IMR-90 (cell line): ENCODE results near the gene RPS25. TPM values are rescaled to one million over a fixed set of nuclear protein-coding genes. Genes with fewer than 3 reads are reported as not detected.
"Not testable (repeated sequence)": the region's sequence is repeated elsewhere in the genome, so short reads cannot be mapped to it uniquely, and the experiment has no call there.

Source experiments
- ATAC-seq: fragments of 200-7000 bp; cut with Tn5 transposase; 2 replicates; pipeline ENCODE4 v1.9.1; 2020; ENCODE audit warnings: low read depth, mild to moderate bottlenecking, moderate library complexity
- BruUV-seq: library from RNA; stranded (reverse); fragments of 400-500 nt; replicated peaks from 2 replicates; lab custom pipeline; 2021; lab: Mats Ljungman, UMichigan
- CTCF ChIA-PET: fragments of 300-600 bp; formaldehyde crosslinking; extraction: SDS; loops from one replicate; lab custom pipeline; 2021; ENCODE audit warnings: antibody characterized with exemption; lab: Yijun Ruan, JAX
- POLR2A ChIA-PET: fragments of 300-600 bp; sonication (Branson Sonifier 250); formaldehyde crosslinking; loops from one replicate; lab custom pipeline; 2022; ENCODE audit warnings: antibody characterized with exemption; ENCODE audit not compliant: unreplicated experiment; lab: Charles Lee
- DNase-seq: peaks from one replicate; pipeline ENCODE4 v3.0.0; 2013
- H2AFZ ChIP-seq: replicated peaks from 2 replicates; pipeline ENCODE3; 2013; ENCODE audit warnings: low read length, mild to moderate bottlenecking; ENCODE audit not compliant: poor library complexity
- H2AK5ac ChIP-seq: 2 replicates; pipeline ENCODE4 v1.6.1; 2013; ENCODE audit warnings: low read depth, low read length, inconsistent platforms
- H2AK9ac ChIP-seq: replicated peaks from 2 replicates; pipeline ENCODE3; 2013; ENCODE audit warnings: mild to moderate bottlenecking, low read depth, low read length, moderate library complexity; ENCODE audit not compliant: poor library complexity
- H2BK120ac ChIP-seq: 2 replicates; pipeline ENCODE4 v1.6.1; 2013; ENCODE audit warnings: low read depth, low read length, inconsistent platforms
- H2BK15ac ChIP-seq: 3 replicates; pipeline ENCODE4 v1.6.1; 2013; ENCODE audit warnings: low read depth, low read length, inconsistent platforms
- H2BK20ac ChIP-seq: 2 replicates; pipeline ENCODE4 v1.6.1; 2013; ENCODE audit warnings: low read depth, mild to moderate bottlenecking, inconsistent platforms, low read length, moderate library complexity
- H2BK5ac ChIP-seq: 2 replicates; pipeline ENCODE4 v1.6.1; 2013; ENCODE audit warnings: mild to moderate bottlenecking, low read depth, low read length, inconsistent platforms; ENCODE audit not compliant: poor library complexity, severe bottlenecking
- H3K14ac ChIP-seq: replicated peaks from 2 replicates; pipeline ENCODE4 v1.6.1; 2013; ENCODE audit warnings: low read depth, low read length, inconsistent platforms
- H3K18ac ChIP-seq: 2 replicates; pipeline ENCODE4 v1.6.1; 2013; ENCODE audit warnings: low read depth, low read length, control low read depth
- H3K23ac ChIP-seq: 2 replicates; pipeline ENCODE4 v1.6.1; 2013; ENCODE audit warnings: low read depth, low read length, inconsistent platforms
- H3K27ac ChIP-seq: 2 replicates; pipeline ENCODE4 v1.5.1; 2013; ENCODE audit warnings: mild to moderate bottlenecking, control low read depth, low read length; ENCODE audit not compliant: insufficient read depth
- H3K27me3 ChIP-seq: 2 replicates; pipeline ENCODE4 v1.6.1; 2013; ENCODE audit warnings: low read length; ENCODE audit not compliant: control insufficient read depth, insufficient read depth
- H3K36me3 ChIP-seq: 2 replicates; pipeline ENCODE4 v1.6.1; 2013; ENCODE audit warnings: low read length, mixed read lengths; ENCODE audit not compliant: control insufficient read depth, insufficient read depth
- H3K4ac ChIP-seq: 2 replicates; pipeline ENCODE4 v1.6.1; 2013; ENCODE audit warnings: low read depth, low read length, inconsistent platforms
- H3K4me1 ChIP-seq: 2 replicates; pipeline ENCODE4 v1.6.1; 2013; ENCODE audit warnings: low read length, mixed read lengths; ENCODE audit not compliant: control insufficient read depth, insufficient read depth
- H3K4me2 ChIP-seq: 2 replicates; pipeline ENCODE4 v1.6.1; 2013; ENCODE audit warnings: low read depth, mild to moderate bottlenecking, control low read depth, low read length, moderate library complexity
- H3K4me3 ChIP-seq: 2 replicates; pipeline ENCODE4 v1.5.1; 2013; ENCODE audit warnings: low read depth, mild to moderate bottlenecking, control low read depth, low read length, moderate library complexity; ENCODE audit not compliant: insufficient read depth
- H3K56ac ChIP-seq: 2 replicates; pipeline ENCODE4 v1.6.1; 2013; ENCODE audit warnings: low read length, inconsistent platforms; ENCODE audit not compliant: insufficient read depth; ENCODE audit errors: extremely low read depth
- H3K79me1 ChIP-seq, 2 experiments: 2 replicates each; pipeline ENCODE4 v1.6.1; 2013; ENCODE audit warnings: low read length in 2 of 2, inconsistent platforms in 1 of 2, low read depth in 1 of 2
- H3K9ac ChIP-seq: 2 replicates; pipeline ENCODE4 v1.6.1; 2013; ENCODE audit warnings: low read depth, low read length, control low read depth
- H3K9me1 ChIP-seq: 2 replicates; pipeline ENCODE4 v1.6.1; 2013; ENCODE audit warnings: low read length, inconsistent platforms; ENCODE audit not compliant: insufficient read depth
- H3K9me3 ChIP-seq: 2 replicates; pipeline ENCODE4 v1.6.1; 2013; ENCODE audit warnings: low read length; ENCODE audit not compliant: control insufficient read depth, insufficient read depth
- H4K20me1 ChIP-seq: 2 replicates; pipeline ENCODE4 v1.6.1; 2013; ENCODE audit warnings: low read length, inconsistent platforms; ENCODE audit not compliant: insufficient read depth
- H4K5ac ChIP-seq: 2 replicates; pipeline ENCODE4 v1.6.1; 2013; ENCODE audit warnings: mild to moderate bottlenecking, low read depth, low read length, control low read depth
- H4K8ac ChIP-seq, 2 experiments: 2 replicates each; pipeline ENCODE4 v1.6.1; 2013; ENCODE audit warnings: low read depth in 2 of 2, low read length in 2 of 2, control low read depth in 1 of 2, inconsistent platforms in 1 of 2
- H4K91ac ChIP-seq: 2 replicates; pipeline ENCODE4 v1.6.1; 2013; ENCODE audit warnings: low read depth, low read length, inconsistent platforms; ENCODE audit not compliant: insufficient read depth
- BHLHE40 ChIP-seq: fragments of 150-350 bp; IDR thresholded peaks from 2 replicates; pipeline ENCODE4 v1.6.1; 2016; ENCODE audit warnings: mild to moderate bottlenecking, low read depth, low read length
- NFE2L2 ChIP-seq: fragments of 150-350 bp; IDR thresholded peaks from 2 replicates; pipeline ENCODE4 v1.6.1; 2016; ENCODE audit warnings: low read depth, mild to moderate bottlenecking, low read length
- SMC3 ChIP-seq: fragments of 150-350 bp; IDR thresholded peaks from 2 replicates; pipeline ENCODE4 v1.6.1; 2016; ENCODE audit warnings: low read depth, mild to moderate bottlenecking, antibody characterized with exemption, low read length, moderate library complexity
- WGBS, 2 experiments: methylation state at CpG; one replicate each; pipeline versions ENCODE4 v1.1.5 to v1.1.7; 2013; ENCODE audit warnings: missing lambda C conversion rate in 2 of 2; ENCODE audit not compliant: insufficient read length in 1 of 2; ENCODE audit errors: extremely low coverage in 2 of 2; 5-methylcytosine and 5-hydroxymethylcytosine counted together
- dilution Hi-C: fragments of 300-500 bp; cut with HindIII; formaldehyde crosslinking; loops from one replicate; pipeline ENCODE4 v1.14.3; 2018; ENCODE audit warnings: low sequenced_read_pairs; ENCODE audit not compliant: unreplicated experiment
- in situ Hi-C: fragments of 300-500 bp; cut with MboI; formaldehyde crosslinking; loops from 3 replicates; pipeline ENCODE4 v1.14.3; 2019; ENCODE audit warnings: low sequenced_read_pairs, inconsistent platforms, mixed read lengths
- intact Hi-C: fragments of 100-400 bp; cut with micrococcal nuclease; formaldehyde crosslinking; loops from 2 replicates; pipeline ENCODE4 v1.10.0; 2022
- polyA plus RNA-seq, 3 experiments: library from polyadenylated mRNA; depleted of rRNA; stranded (reverse); fragments of >200 nt; gene quantifications; 2 replicates each; pipeline ENCODE4 v1.2.3, GENCODE V29; 2012; ENCODE audit warnings: low replicate concordance in 1 of 3
- total RNA-seq: library from RNA; depleted of rRNA; stranded (reverse); fragments of >200 nt; gene quantifications from 2 replicates; pipeline ENCODE4 v1.2.3, GENCODE V29; 2012

RPS25 gene
- total and polyA plus RNA-seq, 2 of the 4 experiments (the other 2 are of a cell fraction) = 727 to 905 TPM

DNA sequence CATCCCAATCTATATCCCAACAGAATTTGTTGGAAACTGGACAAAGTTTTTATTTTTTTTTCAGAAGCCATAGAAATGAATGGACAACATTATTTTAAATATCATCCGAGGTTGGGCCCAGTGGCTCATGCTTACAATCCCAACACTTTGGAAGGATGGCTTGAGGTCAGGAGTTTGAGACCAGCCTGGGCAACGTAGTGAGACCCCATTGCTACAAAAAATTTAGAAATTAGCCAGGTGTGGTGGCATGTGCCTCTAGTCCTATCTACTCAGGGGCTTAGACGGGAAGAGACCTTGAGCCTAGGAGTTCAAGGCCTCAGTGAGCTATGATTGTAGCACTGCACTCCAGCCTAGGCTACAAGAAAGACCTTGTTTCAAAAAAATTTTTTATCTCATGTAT, 16.7 kb upstream of the RPS25 start:
- ATAC-seq (no peak), DNase-seq (no peak)
- no peak overlapping the region for H4K8ac ChIP-seq
- H3K9me3 ChIP-seq = no peaks in the 10 kb centered on the region
- H2AK9ac ChIP-seq = no peak overlapping the region
- H3K27ac ChIP-seq = no peak overlapping the region
- ChIA-PET POLR2A (interaction anchor here (0.7 kb wide), 1 partner anchor 241 kb away, joined by 5 read pairs; no protein-coding TSS in a partner anchor), CTCF (no interaction called here)
- H3K23ac ChIP-seq = no peak overlapping the region
- intact Hi-C loops (no loop called here), in situ Hi-C loops (no loop called here), dilution Hi-C loops (no loop called here)
- no TSS peak for BruUV-seq
- H2AK5ac ChIP-seq = no peak overlapping the region
- H4K5ac ChIP-seq = no peak overlapping the region
- 40% methylated on average over 2 of the region's 3 CpGs; no CpG with 5 or more reads in 1 of the 2 experiments for WGBS, 2 experiments
- H3K4me2 ChIP-seq = no peak overlapping the region
- H3K9ac ChIP-seq = no peak overlapping the region
- H3K9me1 ChIP-seq = no peaks in the 10 kb centered on the region
- no peaks in the 10 kb centered on the region for H3K27me3 ChIP-seq
- H4K20me1 ChIP-seq = no peaks in the 10 kb centered on the region
- H2BK15ac ChIP-seq = no peak overlapping the region
- H2BK5ac ChIP-seq = no peak overlapping the region
- no peak overlapping the region for H2BK120ac ChIP-seq
- no peak overlapping the region for H3K14ac ChIP-seq
- H3K36me3 ChIP-seq = no peaks in the 10 kb centered on the region
- H2AFZ ChIP-seq = no peak overlapping the region
- H3K18ac ChIP-seq = no peak overlapping the region
- H2BK20ac ChIP-seq = no peak overlapping the region
- H3K4me3 ChIP-seq = no peak overlapping the region
- TF ChIP-seq NFE2L2 (no peak), SMC3 (no peak), BHLHE40 (no peak)
- H3K56ac ChIP-seq = no peak overlapping the region
- peaks cover 0 to 8% of the 10 kb centered on the region in 2 experiments; a peak in 2 of 4 replicates for H3K79me1 ChIP-seq
- no peaks in the 10 kb centered on the region for H3K4me1 ChIP-seq
- H3K4ac ChIP-seq = no peak overlapping the region
- no peak overlapping the region for H4K91ac ChIP-seq

DNA sequence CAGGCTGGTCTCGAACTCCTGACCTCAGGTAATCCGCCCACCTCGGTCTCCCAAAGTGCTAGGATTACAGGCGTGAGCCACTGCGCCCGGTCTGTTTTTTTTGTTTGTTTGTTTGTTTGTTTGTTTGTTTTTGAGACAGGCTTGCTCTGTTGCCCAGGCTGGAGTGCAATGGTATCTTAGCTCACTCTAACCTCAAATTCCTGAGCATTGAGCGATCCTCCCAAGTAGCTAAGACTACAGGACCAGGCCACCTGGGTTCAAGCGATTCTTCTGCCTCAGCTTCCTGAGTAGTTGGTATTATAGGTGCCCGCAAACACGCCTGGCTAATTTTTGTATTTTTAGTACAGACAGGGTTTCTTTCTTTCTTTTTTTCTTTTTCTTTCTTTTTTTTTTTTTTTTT, 15.3 kb upstream of the RPS25 start:
- CTCF ChIA-PET, DNase-seq, H3K56ac ChIP-seq, POLR2A ChIA-PET, H3K18ac ChIP-seq, H3K9ac ChIP-seq, H3K27ac ChIP-seq, BruUV-seq, H3K27me3 ChIP-seq, H2AK9ac ChIP-seq, H4K5ac ChIP-seq, H2AK5ac ChIP-seq, H2AFZ ChIP-seq, H2BK15ac ChIP-seq, dilution Hi-C loops, H2BK20ac ChIP-seq, H3K14ac ChIP-seq, H2BK120ac ChIP-seq, H3K4me2 ChIP-seq, ATAC-seq, H2BK5ac ChIP-seq, H4K20me1 ChIP-seq, H4K91ac ChIP-seq, H3K9me3 ChIP-seq, H3K4me3 ChIP-seq, H3K4ac ChIP-seq, H3K36me3 ChIP-seq, in situ Hi-C loops, intact Hi-C loops, H3K23ac ChIP-seq, H3K4me1 ChIP-seq, H4K8ac ChIP-seq, H3K9me1 ChIP-seq: not testable (repeated sequence)
- H3K79me1 ChIP-seq = peaks cover 2 to 16% of the 10 kb centered on the region in 2 experiments; a peak in 2 of 4 replicates
- WGBS, 2 experiments = no CpG with 5 or more reads among the region's 10 CpGs
